GM21529 (cell line): ENCODE results near the gene CLDN24.

ENCODE experiments used
- ATAC-seq: cut with Tn5 transposase; IDR thresholded peaks from one replicate; pipeline ENCODE4 v1.9.1; 2021; ENCODE audit not compliant: unreplicated experiment

CLDN24 gene

GRCh38 chr4:183286590-183287308 is 35.5 kb downstream of the CLDN24 start:
- ATAC-seq: peak; percentile 16

DNA sequence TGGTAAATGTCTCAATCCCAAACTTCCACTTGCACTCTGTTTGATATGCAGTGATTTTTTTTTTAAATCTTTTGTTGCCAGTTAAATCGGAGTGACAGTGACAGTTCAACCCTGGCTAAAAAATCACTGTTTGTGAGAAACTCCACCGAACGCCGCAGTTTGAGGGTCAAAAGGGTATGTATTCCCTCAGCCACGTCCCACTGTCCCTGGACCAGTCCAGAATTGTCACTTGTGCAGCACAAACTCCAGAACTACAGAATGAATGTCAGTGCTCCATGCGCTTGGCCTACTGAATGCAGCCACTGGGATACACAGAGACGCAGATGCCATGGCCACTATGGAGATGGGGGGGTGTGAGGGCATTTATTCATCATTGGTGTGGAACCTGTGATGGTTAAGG is 36.3 kb downstream of the CLDN24 start:
- no peak for ATAC-seq

- ATAC-seq: no peak
Observed at GRCh38 chr4:183284965-183285364, 37.3 kb downstream of the CLDN24 start.

GRCh38 chr4:183284258-183284785 is 37.9 kb downstream of the CLDN24 start:
- ATAC-seq: no peak

- ATAC-seq: no peak
Observed at GRCh38 chr4:183276106-183276505, 46.1 kb downstream of the CLDN24 start.

- ATAC-seq: no peak
Observed at GRCh38 chr4:183272384-183272783, 49.8 kb downstream of the CLDN24 start.
